ENCODE results near the gene SLC41A1.

Gene SLC41A1

GRCh38 chr1:205743977-205744376 lies 69.0 kb downstream of the SLC41A1 start:
- no peaks in the 10 kb centered on the region for H3K27me3 ChIP-seq (ENCODE audit: control insufficient read depth, insufficient read depth, low read length)
- no peak overlapping the region for H3K27ac ChIP-seq (ENCODE audit: low read length)
- DNase-seq (ENCODE audit: low read depth, low spot score), result no peak
- H3K9me3 ChIP-seq (ENCODE audit: control insufficient read depth, insufficient read depth, low read length), result no peaks in the 10 kb centered on the region
- no peaks in the 10 kb centered on the region; the same call in 1 of the 2 replicates for H3K4me1 ChIP-seq (ENCODE audit: control insufficient read depth, insufficient read depth, low read length)
- no peaks in the 10 kb centered on the region; the same call in 1 of the 2 replicates for H3K36me3 ChIP-seq (ENCODE audit: control insufficient read depth, insufficient read depth, low read length)
- no peak overlapping the region for H3K4me3 ChIP-seq (ENCODE audit: low read length)
- WGBS (ENCODE audit: insufficient coverage, insufficient read length), result no CpG with 5 or more reads among the region's 4 CpGs

- Histone ChIP-seq H3K4me3 (ENCODE audit: low read length) (no peak overlapping the region), H3K4me1 (ENCODE audit: control insufficient read depth, insufficient read depth, low read length) (no peaks in the 10 kb centered on the region; the same call in 1 of the 2 replicates), H3K9me3 (ENCODE audit: control insufficient read depth, insufficient read depth, low read length) (no peaks in the 10 kb centered on the region), H3K27me3 (ENCODE audit: control insufficient read depth, insufficient read depth, low read length) (no peaks in the 10 kb centered on the region), H3K36me3 (ENCODE audit: control insufficient read depth, insufficient read depth, low read length) (no peaks in the 10 kb centered on the region; the same call in 1 of the 2 replicates), H3K27ac (ENCODE audit: low read length) (no peak overlapping the region)
- DNase-seq (ENCODE audit: low read depth, low spot score), result no peak
- no CpG with 5 or more reads among the region's 1 CpG for WGBS (ENCODE audit: insufficient coverage, insufficient read length)
Measured at GRCh38 chr1:205741681-205742080, 71.3 kb downstream of the SLC41A1 start.

- DNase-seq (ENCODE audit: low read depth, low spot score), result no peak
- H3K4me1 ChIP-seq (ENCODE audit: control insufficient read depth, insufficient read depth, low read length), result no peaks in the 10 kb centered on the region; the same call in 1 of the 2 replicates
- H3K27me3 ChIP-seq (ENCODE audit: control insufficient read depth, insufficient read depth, low read length), result no peaks in the 10 kb centered on the region
- H3K9me3 ChIP-seq (ENCODE audit: control insufficient read depth, insufficient read depth, low read length), result no peaks in the 10 kb centered on the region
- no peak overlapping the region for H3K27ac ChIP-seq (ENCODE audit: low read length)
- no CpG with 5 or more reads among the region's 5 CpGs for WGBS (ENCODE audit: insufficient coverage, insufficient read length)
- no peaks in the 10 kb centered on the region; the same call in 1 of the 2 replicates for H3K36me3 ChIP-seq (ENCODE audit: control insufficient read depth, insufficient read depth, low read length)
- H3K4me3 ChIP-seq (ENCODE audit: low read length), result no peak overlapping the region
Measured at GRCh38 chr1:205739348-205740160, 73.4 kb downstream of the SLC41A1 start.

Measured in iPS DF 6.9 (cell line).